Pulmonary artery endothelial cell (primary cell): ENCODE measurements around the gene CCDC90B. TPM values are rescaled to one million over a fixed set of nuclear protein-coding genes. Genes with fewer than 3 reads are reported as not detected.
"Not testable (repeated sequence)": the region's sequence is repeated elsewhere in the genome, so short reads cannot be mapped to it uniquely, and the experiment has no call there.

Experiments used
- DNase-seq: peaks from one replicate; pipeline ENCODE4 v3.0.0-alpha.2; 2011; ENCODE audit warnings: low read depth, low spot score
- total RNA-seq: library from RNA; depleted of rRNA; stranded (reverse); fragments of >200 nt; gene quantifications from 2 replicates; pipeline ENCODE4 v1.2.3, GENCODE V29; 2014

CCDC90B gene
- 63.3 and 64.7 TPM in 2 replicates for total RNA-seq

DNA sequence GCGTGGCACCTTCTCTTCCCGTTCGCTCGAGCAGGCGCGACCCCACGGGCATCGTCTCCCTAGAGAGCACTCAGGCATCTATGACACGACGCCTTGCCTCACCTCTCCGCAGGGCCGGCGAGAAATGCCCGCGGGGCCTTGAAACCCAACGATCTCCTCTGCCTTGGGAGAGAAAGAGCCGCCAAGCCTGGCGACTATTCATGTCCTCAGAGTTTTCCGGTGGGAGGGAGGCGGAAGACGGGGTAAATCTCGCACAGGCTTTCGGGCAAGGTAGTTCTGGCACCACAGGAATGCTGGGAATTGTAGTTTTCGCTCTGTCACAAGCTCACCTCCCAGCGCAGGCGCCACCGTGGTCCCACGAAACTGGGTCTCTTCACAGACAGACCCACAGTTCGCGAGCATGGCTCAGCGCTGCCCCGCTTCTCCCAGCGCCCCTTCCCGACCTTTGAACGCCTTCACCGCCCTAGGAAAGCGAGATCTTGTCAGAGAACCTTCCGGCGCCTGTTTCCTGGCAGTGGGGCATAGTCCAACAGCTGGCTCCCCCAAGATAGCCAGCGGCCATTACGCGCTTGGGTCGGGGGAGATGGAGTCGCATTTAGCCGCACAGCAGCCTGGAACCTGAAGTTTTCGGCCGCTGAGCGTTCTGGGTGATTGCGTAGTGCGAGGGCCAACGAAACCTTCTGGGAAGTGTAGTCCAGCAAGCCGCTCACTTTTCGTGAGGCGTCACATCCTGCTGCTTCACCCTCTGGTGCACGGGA lies at the start of gene CCDC90B:
TSS of gene CCDC90B (minus strand) at position 597 of the 758 bp plus-strand sequence. CDS start at position 202, 395 bp downstream.
- DNase-seq, result peak; percentile 94

DNA sequence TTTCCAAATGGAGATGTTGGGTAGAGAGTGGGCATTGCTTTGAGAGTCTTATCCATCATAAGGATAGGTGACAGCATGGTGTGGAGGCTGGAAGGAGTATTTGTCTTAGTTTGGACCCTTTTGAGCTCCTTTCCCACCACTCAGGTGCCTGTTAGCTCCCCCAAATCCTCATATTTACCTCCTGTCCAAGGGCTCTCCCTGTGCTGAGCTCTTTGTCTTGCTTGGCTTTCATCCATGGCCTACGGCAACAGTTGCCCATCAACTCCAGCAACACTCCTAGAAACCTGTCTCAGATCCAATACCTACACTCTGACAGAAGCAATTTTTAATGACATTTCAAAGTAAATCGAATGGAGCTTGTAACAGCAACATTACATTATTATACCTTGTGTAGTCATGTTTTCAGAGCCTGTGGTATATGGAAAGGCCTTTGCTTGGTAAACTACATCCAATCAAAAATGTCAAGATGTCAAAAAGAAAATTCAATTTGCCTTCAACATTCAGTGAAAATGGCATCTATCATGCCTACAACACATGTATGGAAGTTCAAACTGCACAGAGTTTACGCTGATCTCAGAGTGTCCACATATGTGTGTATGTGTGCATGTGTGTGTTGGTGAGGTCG lies 49.4 kb upstream of the CCDC90B start:
- DNase-seq, result no peak

GRCh38 chr11:83330303-83330702 lies 44.1 kb upstream of the CCDC90B start:
- no peak for DNase-seq

DNA sequence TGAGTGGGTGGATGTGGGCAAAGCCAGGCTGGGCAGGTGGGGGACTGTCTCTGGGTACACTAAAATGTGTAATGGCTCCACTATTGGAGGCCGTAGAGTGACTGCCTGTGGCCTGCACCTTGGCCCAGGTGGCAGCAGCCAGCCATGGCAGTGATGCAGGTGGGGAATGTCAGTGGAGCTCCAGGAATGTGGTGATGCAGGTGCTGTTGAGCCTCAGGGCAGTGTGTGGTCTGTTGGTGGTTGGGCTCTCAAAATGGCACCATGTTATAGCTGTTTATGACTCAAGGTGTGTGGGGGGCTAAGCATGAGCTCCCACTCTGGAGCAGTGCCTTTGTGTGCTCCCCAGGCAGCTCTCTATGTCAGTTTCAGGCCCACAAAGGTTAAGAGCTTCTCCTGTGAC lies 40.2 kb upstream of the CCDC90B start:
- no peak for DNase-seq

DNA sequence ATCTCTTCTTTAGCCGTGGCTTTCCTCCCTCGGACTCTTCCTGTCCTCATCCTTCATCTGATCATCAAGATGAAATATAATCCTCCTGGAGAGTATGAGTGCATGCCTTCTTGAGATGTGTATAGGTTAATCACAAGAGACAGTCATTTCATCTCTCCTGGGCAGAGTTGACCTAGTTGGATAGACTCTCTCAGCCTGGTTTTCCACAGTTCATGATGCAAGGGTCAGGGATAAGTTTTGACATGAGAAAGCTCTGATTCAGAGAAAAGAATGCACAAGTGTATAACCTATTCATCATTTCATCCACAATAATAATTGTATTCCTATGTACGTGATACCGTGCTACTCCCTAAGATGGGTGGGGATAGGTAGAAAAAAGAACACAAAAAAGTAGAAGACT lies 33.2 kb upstream of the CCDC90B start:
- no peak for DNase-seq

DNA sequence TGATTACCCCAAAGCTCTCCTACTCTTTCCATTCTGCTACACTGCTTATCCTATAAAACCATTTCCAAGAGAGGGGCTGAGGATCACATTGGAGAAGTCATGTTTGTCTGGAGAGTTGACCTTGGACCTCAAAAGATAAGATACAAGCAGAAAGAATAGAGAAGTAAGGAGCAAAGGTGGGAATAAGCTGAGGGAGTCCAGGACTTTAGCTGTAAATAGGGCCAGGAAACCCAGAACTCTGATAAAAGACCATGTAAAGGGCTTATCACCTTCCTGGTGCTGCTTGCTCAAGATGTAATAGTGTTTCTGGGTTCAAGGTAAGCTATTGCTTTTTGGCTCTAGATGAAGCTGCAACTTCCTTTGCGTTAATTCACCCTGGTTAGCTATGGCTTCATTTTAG lies 32.8 kb upstream of the CCDC90B start:
- DNase-seq, result no peak

DNA sequence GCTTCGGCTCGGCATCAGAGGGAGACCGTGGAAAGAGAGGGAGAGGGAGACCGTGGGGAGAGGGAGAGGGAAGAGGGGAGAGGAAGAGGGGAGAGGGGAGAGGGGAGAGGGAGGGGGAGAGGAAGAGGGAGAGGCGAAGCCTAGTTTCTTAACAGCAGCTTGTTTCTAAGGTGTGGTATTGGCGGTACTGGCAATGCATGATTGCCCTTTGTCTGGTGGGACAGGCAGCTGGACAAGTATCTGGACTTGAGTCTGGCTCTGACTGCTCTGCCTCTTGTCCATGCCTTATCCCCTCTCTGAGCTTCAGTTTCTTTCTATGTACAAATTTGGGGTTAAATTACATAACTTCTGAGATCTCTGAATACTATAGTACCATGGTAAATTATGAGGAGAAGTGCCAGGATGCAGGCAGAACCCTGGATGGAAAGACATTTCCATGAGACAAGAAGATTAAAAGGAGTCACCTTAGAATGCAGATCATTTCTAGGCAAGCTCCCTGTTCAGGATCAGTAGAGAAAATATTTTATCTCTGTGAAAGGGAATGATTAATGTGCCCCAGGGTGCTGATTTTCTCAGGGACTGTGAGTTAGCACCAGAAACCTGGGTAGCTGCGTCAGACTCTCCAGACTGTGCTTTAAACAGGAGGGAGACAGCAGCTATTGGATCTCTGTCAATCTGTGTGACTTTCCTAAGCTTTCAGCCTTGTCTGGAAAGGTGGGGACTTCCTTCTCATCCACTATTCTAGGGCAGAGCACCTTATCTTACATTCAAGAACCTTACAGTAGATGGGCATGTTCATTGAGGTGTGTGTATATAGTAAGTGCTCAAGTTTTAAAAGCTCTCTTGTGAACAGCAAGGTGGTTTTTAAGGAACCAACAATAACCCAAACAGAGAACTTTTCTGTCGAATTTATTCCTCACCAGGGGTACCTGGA lies 31.9 kb upstream of the CCDC90B start:
- DNase-seq, result no peak

DNA sequence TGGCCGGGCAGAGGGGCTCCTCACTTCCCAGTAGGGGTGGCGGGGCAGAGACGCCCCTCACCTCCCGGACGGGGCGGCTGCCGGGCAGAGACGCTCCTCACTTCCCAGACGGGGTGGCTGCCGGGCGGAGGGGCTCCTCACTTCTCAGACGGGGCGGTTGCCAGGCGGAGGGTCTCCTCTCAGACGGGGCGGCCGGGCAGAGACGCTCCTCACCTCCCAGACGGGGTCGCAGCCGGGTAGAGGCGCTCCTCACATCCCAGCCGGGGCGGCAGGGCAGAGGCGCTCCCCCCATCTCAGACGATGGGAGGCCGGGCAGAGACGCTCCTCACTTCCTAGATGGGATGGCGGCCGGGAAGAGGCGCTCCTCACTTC lies 30.7 kb upstream of the CCDC90B start:
- not testable (repeated sequence) for DNase-seq

DNA sequence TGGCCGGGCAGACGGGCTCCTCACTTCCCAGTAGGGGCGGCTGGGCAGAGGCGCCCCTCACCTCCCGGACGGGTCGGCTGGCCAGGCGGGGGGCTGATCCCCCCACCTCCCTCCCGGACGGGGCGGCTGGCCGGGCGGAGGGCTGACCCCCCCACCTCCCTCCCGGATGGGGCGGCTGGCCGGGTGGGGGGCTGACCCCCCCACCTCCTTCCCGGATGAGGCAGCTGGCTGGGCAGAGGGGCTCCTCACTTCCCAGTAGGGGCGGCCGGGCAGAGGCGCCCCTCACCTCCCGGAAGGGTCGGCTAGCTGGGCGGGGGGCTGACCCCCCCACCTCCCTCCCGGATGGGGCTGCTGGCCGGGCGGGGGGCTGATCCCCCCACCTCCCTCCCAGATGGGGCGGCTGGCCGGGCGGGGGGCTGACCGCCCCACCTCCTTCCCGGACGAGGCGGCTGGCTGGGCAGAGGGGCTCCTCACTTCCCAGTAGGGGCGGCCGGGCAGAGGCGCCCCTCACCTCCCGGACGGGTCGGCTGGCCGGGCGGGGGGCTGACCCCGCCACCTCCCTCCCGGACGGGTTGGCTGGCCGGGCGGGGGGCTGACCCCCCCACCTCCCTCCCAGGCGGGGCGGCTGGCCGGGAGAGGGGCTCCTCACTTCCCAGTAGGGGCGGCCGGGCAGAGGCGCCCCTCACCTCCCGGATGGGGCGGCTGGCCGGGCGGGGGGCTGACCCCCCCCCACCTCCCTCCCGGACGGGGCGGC lies 30.2 kb upstream of the CCDC90B start:
- not testable (repeated sequence) for DNase-seq

DNA sequence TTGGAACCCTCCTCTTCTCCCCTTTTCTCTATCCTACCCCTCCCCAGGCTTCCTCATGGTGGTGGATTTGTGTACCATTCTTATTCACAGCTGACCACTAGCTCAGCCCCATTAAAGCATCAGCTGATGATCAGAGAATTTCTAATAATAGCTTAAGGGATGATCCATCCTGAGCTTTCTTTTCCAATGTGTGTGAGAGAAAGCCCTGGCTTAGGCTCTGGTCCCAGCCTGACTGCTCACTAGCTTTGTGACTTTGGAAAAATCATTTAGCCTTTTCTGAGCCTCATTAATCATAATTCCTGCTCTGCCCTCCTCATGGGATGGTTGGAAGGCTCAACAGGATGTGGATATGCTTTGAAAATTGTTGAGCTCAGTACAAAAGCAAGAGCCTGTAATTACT lies 26.3 kb upstream of the CCDC90B start:
- DNase-seq, result no peak

DNA sequence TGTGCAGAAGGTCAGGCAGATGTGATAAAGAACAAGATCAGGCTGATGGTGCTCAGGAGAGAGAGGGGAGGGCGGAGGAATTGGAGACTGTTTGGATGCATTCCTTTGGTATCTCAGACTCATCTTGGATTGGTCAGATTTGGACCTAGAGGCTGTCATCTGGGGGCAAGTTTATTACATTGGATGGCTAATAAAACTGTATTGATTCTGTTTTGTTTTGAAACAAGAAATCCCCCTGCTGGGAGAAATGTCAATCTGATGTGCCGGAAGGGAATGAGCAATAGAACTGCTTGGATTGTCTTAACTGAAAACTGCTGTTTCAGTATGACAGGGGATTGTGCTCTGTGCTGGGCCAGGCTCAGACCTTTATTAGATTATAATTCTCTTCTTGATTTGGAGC lies 25.5 kb upstream of the CCDC90B start:
- no peak for DNase-seq

DNA sequence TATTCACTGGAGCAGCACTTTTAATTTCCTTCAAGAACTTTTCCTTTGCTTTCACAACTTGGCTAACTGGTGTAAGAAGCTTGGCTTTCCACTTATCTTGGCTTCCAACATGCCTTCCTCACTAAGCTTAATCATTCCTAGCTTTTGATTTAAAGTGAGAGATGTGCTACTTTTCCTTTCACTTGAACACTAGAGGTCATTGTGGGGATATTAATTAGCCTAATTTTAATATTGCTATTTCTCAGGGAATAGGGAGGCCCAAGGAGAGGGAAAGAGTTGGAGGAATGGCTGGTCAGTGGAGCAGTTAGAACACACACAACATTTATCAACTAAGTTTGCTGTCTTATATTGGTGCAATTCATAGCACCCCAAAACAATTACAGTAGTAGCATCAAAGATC lies 24.6 kb upstream of the CCDC90B start:
- no peak for DNase-seq

GRCh38 chr11:83308536-83308935 lies 22.4 kb upstream of the CCDC90B start:
- DNase-seq, result not testable (repeated sequence)

- DNase-seq, result no peak
Measured at GRCh38 chr11:83306200-83307080, 20.3 kb upstream of the CCDC90B start.

DNA sequence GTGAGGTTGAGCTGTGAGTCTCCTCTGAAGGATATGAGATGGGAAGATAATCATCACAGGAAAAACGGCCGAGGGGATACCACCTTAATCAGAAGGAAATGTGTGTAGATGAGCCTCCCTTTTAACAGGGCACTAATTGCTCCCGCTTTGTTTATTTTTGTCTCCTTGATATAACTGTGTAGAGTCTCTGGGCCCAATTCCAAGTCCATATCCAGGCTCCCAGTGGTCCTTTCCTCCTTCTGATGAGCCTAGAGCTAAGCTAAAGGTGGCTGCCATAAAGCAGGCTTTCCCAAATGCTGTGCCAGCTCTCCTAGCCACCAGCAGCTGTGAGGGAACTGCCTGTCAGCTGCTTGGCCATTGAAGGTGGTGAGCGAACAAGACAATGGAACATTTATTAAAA lies 17.1 kb upstream of the CCDC90B start:
- no peak for DNase-seq

DNA sequence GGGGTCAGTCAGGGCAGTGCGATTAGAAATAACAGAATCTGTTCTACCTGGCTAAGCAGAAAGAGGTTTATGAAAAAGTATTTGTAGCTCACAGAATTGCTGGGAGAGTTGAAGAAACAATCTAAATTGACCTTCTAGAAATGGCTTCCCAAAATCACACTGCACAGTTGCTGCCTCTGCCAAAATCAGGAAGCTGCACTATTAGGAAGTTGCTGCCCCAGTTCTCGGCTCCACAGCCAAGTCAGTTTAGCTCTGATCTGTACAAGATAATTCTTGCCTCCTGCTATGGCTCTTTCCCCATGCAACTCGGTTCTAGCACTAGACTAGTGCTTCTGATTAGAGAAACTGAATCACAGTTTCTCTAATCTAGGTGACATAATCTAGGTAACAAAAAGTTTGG lies 16.0 kb upstream of the CCDC90B start:
- no peak for DNase-seq

- DNase-seq, result no peak
Measured at GRCh38 chr11:83299681-83300080, 13.5 kb upstream of the CCDC90B start.

DNA sequence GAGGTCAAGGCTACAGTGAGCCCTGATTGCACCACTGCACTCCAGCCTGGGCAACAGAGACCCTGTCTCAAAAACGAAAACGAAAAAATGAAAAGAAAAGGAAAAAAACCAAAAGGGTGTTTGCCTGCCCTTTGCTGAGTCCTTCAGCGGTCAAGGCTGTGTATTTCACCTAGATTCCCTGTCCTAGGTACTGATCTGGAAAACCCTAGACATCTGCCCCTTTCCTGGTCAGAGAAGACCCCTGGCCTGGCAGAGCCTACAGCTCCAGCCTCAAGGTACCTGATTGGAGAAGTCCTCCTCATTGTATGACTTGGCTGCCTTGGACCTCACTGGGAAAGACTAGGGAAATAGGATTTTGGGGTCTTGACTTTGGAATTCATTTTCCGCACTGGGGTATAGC lies 8.0 kb upstream of the CCDC90B start:
- DNase-seq, result no peak

GRCh38 chr11:83293457-83293774 lies 7.2 kb upstream of the CCDC90B start:
- no peak for DNase-seq

DNA sequence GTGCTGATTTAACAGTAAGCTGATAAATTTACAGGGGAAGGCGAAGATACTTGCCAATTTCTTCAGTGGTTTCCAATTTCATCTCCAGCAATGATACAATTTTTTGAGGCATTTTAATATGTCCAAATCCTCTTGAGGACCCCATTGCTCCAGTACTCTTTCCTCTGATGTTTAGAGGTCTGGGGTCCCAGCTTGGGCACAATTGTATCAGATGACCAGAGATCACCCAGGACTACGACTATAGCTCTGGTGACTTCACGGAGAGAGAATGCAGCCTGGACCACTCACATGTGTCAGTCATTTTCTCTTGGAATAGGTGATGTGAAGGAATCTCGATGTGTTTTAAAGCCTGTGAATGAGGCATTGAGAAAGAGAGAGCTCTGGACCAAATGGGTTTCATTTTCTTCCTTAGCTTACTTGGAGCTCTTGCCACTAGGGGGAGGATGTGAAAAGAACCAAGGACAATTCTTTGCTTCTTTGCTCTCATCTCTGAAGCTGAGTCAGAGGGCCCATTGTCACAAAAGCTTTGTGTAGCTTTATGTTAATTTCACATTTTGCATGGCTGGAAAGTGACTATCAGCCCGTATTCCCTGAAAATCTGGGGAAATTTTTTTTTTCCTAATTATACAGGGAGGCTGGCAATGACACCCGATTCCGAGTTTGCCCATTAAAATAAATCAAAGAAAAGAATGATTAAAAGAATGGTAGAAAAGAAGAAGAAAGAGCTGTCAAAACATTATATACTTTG lies 6.7 kb upstream of the CCDC90B start:
- peak; percentile 15 for DNase-seq
